Endodermal cell (in vitro differentiated cells): Measurements from ENCODE around the gene DNMT3A. TPM values are rescaled to one million over a fixed set of nuclear protein-coding genes. Genes with fewer than 3 reads are reported as not detected.

Experiments
- DNase-seq: peaks from one replicate; pipeline ENCODE4 v3.0.0-alpha.2; 2017
- H3K27ac ChIP-seq: 2 replicates; pipeline ENCODE4 v1.5.1; 2013; ENCODE audit warnings: mild to moderate bottlenecking, low read depth, low read length, moderate library complexity
- H3K27me3 ChIP-seq: 2 replicates; pipeline ENCODE4 v1.6.1; 2013; ENCODE audit warnings: mild to moderate bottlenecking, low read length, moderate library complexity; ENCODE audit not compliant: insufficient read depth, control insufficient read depth, poor library complexity, severe bottlenecking
- H3K36me3 ChIP-seq: 2 replicates; pipeline ENCODE4 v1.7.0; 2013; ENCODE audit warnings: mild to moderate bottlenecking, low read length, moderate library complexity; ENCODE audit not compliant: control insufficient read depth, insufficient read depth
- H3K4me1 ChIP-seq: one replicate; pipeline ENCODE4 v1.7.0; 2013; ENCODE audit warnings: low read length; ENCODE audit not compliant: control insufficient read depth, insufficient read depth
- H3K4me3 ChIP-seq: 2 replicates; pipeline ENCODE4 v1.5.1; 2013; ENCODE audit warnings: mild to moderate bottlenecking, low read length, moderate library complexity
- H3K9ac ChIP-seq: 2 replicates; pipeline ENCODE4 v1.6.1; 2013; ENCODE audit warnings: mild to moderate bottlenecking, low read length, moderate library complexity; ENCODE audit not compliant: poor library complexity, severe bottlenecking; ENCODE audit errors: extremely low read depth
- H3K9me3 ChIP-seq: 2 replicates; pipeline ENCODE4 v1.6.1; 2013; ENCODE audit warnings: mild to moderate bottlenecking, low read length, moderate library complexity; ENCODE audit not compliant: control insufficient read depth
- H3K27ac Mint-ChIP-seq: 2 replicates; pipeline ENCODE4 v1.8.0; 2020; ENCODE audit warnings: mixed read lengths
- H3K27me3 Mint-ChIP-seq: 2 replicates; pipeline ENCODE4 v1.8.0; 2021; ENCODE audit warnings: mild to moderate bottlenecking, mixed read lengths; ENCODE audit not compliant: insufficient read depth
- H3K36me3 Mint-ChIP-seq: 2 replicates; pipeline ENCODE4 v1.8.0; 2020; ENCODE audit warnings: low read depth, mixed read lengths
- H3K4me1 Mint-ChIP-seq: 2 replicates; pipeline ENCODE4 v1.8.0; 2020; ENCODE audit warnings: mixed read lengths
- H3K4me3 Mint-ChIP-seq: 2 replicates; pipeline ENCODE4 v1.8.0; 2020; ENCODE audit warnings: mild to moderate bottlenecking, moderate library complexity, mixed read lengths
- H3K9me3 Mint-ChIP-seq: 2 replicates; pipeline ENCODE4 v1.8.0; 2020; ENCODE audit warnings: mild to moderate bottlenecking, mixed read lengths
- WGBS, 2 experiments: methylation state at CpG; one replicate each; pipeline versions ENCODE4 v1.1.5 to v1.1.7; 2013; ENCODE audit warnings: missing lambda C conversion rate in 2 of 2, mixed read lengths in 1 of 2; ENCODE audit not compliant: insufficient coverage in 1 of 2, insufficient read length in 1 of 2; 5-methylcytosine and 5-hydroxymethylcytosine counted together
- total RNA-seq, 2 donors: library from RNA; stranded (reverse); fragmentation: NEBNext Ultra II Directional in 1 of 2; extraction: Animal tissue kit (Norgen Biotek cat#: 25700) in 1 of 2; gene quantifications; 2 replicates in 1 of 2; 3 replicates in 1 of 2; pipeline ENCODE4 v1.2.1, GENCODE V29; 2021
- TF ChIP-seq, protein P1 (sequence below): fragments of 200-600 bp; sonication (generic); conservative IDR thresholded peaks from 2 replicates; pipeline ENCODE4 v1.5.0; 2021; ENCODE audit warnings: antibody characterized with exemption, mild to moderate bottlenecking

The DNMT3A gene
- total RNA-seq, 2 donors from 2014 or later, result 124 to 139 TPM

DNA sequence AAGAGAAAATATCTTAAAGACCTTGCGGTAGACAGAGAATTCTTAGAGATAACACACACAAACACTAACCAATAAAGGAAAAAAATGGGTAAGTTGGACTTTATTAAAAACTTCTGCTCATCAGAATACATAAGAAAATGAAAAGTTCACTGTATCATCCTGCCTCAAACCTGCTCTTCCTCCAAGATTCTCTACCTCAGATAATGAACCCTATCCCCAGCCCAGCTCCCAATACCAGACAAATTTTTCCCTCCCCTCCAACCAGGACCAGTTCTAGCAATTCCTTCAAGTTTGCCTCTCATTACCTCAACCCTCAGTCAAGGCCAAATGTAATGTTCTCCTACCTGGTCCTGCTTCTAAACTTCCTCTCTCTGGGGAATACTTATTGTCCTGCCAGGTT lies 79.4 kb downstream of the DNMT3A start:
- WGBS, 2 experiments, result no CpG with 5 or more reads among the region's 1 CpG
- no peak overlapping the region for H3K27ac ChIP-seq
- H3K27ac Mint-ChIP-seq, result no peak overlapping the region

DNA sequence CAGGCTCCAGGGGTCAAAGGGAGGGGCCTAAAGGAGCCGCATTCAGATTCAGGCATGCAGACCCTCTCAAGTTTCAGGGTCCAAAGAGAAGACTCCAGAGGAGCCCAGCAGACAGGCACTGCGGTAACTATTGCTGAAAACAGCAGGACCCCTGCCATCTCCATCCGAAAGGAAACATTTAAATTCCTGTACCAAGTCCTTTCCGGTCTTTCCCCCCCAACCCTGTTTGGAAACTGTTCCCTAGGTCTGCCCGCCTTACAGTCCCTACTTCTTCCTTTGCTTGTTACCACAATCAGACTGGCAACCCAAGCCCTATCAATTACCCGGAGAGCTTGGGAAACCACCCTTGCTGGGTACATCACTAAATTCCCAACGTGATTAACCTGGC lies 82.0 kb downstream of the DNMT3A start:
- H3K36me3 ChIP-seq, result no peaks in the 10 kb centered on the region
- H3K4me3 ChIP-seq, result no peak overlapping the region
- peaks cover 70% of the 10 kb centered on the region for H3K4me1 Mint-ChIP-seq
- H3K27me3 ChIP-seq, result no peaks in the 10 kb centered on the region
- H3K27me3 Mint-ChIP-seq, result no peaks in the 10 kb centered on the region
- peak overlapping the region; percentile 36 for H3K4me3 Mint-ChIP-seq
- peaks cover 2% of the 10 kb centered on the region for H3K36me3 Mint-ChIP-seq
- peak; percentile 94 for DNase-seq
- TF ChIP-seq, protein P1, sequence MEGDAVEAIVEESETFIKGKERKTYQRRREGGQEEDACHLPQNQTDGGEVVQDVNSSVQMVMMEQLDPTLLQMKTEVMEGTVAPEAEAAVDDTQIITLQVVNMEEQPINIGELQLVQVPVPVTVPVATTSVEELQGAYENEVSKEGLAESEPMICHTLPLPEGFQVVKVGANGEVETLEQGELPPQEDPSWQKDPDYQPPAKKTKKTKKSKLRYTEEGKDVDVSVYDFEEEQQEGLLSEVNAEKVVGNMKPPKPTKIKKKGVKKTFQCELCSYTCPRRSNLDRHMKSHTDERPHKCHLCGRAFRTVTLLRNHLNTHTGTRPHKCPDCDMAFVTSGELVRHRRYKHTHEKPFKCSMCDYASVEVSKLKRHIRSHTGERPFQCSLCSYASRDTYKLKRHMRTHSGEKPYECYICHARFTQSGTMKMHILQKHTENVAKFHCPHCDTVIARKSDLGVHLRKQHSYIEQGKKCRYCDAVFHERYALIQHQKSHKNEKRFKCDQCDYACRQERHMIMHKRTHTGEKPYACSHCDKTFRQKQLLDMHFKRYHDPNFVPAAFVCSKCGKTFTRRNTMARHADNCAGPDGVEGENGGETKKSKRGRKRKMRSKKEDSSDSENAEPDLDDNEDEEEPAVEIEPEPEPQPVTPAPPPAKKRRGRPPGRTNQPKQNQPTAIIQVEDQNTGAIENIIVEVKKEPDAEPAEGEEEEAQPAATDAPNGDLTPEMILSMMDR, result no peak
- peak overlapping the region; percentile 21 for H3K27ac ChIP-seq
- H3K9ac ChIP-seq, result no peak overlapping the region
- 17 to 20% methylated on average over 6 to 7 of the region's 7 CpGs for WGBS, 2 experiments
- no peaks in the 10 kb centered on the region for H3K9me3 Mint-ChIP-seq
- peak overlapping the region; percentile 72 for H3K27ac Mint-ChIP-seq
- H3K9me3 ChIP-seq, result no peaks in the 10 kb centered on the region
- peaks cover 39% of the 10 kb centered on the region for H3K4me1 ChIP-seq

More for the DNA sequence above, 79.4 kb downstream of the DNMT3A start:
- TF ChIP-seq, protein P1, result no peak
- peaks cover 20% of the 10 kb centered on the region for H3K4me1 ChIP-seq
- Mint-ChIP-seq H3K9me3 (no peaks in the 10 kb centered on the region), H3K4me1 (peaks cover 50% of the 10 kb centered on the region), H3K36me3 (no peaks in the 10 kb centered on the region), H3K27me3 (no peaks in the 10 kb centered on the region), H3K4me3 (no peak overlapping the region)
- no peak overlapping the region for H3K9ac ChIP-seq
- no peak overlapping the region for H3K4me3 ChIP-seq
- no peaks in the 10 kb centered on the region for H3K9me3 ChIP-seq
- H3K36me3 ChIP-seq, result no peaks in the 10 kb centered on the region
- no peak for DNase-seq
- H3K27me3 ChIP-seq, result no peaks in the 10 kb centered on the region

DNA sequence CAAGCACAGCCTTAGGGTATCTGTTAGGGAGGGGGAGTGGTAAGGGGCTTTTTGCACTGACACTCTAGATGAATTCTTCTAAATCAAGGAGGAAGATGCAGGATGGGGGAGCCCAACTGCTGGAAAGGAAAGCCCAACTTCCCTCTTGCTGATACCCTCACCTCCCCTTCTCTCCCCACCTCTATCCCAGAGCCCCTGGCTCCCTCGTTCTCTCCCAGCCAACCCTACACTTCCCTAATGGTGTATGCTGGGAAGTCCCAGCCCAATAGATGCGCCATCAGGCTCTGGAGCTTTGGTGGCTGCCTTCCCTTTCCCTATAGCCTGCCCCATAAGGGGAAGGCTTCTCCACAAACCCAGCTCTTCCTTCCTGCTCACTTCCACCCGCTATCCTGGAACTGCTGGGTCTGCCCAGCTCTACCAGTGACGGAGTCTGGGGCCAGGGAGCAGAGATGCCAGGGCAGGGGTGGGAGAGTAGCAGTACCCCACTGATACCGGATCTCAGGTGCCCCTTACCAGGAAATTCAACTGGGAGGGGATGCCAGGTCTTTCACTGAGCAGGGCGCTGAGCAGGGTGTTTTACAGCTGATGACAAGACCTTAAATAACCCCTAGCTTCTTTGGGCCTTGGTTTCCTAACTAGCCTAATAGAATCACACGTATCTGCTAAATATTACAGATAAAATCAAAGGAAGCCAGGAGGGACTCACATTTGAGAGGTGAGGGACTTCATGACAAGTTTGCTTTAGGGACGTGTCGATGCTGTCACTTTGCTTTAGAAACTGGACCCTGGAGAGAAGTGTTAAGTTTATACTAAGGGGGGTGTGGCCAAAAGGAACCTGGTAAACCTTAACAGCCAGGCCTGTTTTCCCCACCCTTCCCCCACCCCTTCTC lies 82.6 kb downstream of the DNMT3A start:
- Mint-ChIP-seq H3K4me1 (peaks cover 76% of the 10 kb centered on the region), H3K36me3 (peaks cover 2% of the 10 kb centered on the region), H3K9me3 (no peaks in the 10 kb centered on the region), H3K27ac (no peak overlapping the region), H3K4me3 (peak overlapping the region; percentile 36), H3K27me3 (no peaks in the 10 kb centered on the region)
- Histone ChIP-seq H3K9ac (no peak overlapping the region), H3K9me3 (no peaks in the 10 kb centered on the region), H3K27me3 (no peaks in the 10 kb centered on the region), H3K27ac (no peak overlapping the region), H3K4me3 (no peak overlapping the region), H3K4me1 (peaks cover 39% of the 10 kb centered on the region), H3K36me3 (no peaks in the 10 kb centered on the region)
- 25 to 61% methylated on average over 4 to 9 of the region's 9 CpGs for WGBS, 2 experiments
- no peak for DNase-seq
- TF ChIP-seq, protein P1, result no peak
